Fibroblast of lung (primary cell): ENCODE measurements around the gene NKAIN2. TPM values are rescaled to one million over a fixed set of nuclear protein-coding genes. Genes with fewer than 3 reads are reported as not detected.
"Not testable (repeated sequence)": the region's sequence is repeated elsewhere in the genome, so short reads cannot be mapped to it uniquely, and the experiment has no call there.

Source experiments
- DNase-seq, 2 donors: peaks; one replicate each; pipeline versions ENCODE4 v3.0.0 to v3.0.0-alpha.2; 2010; ENCODE audit warnings: low read depth in 2 of 2
- H2AFZ ChIP-seq: 2 replicates; pipeline ENCODE4 v1.5.1; 2012; ENCODE audit warnings: low read length, control low read depth, inconsistent platforms
- H3K27ac ChIP-seq: 2 replicates; pipeline ENCODE4 v1.5.1; 2011; ENCODE audit warnings: low read length, control low read depth; ENCODE audit not compliant: insufficient read depth
- H3K27me3 ChIP-seq: 2 replicates; pipeline ENCODE4 v1.5.1; 2011; ENCODE audit warnings: mild to moderate bottlenecking, low read length; ENCODE audit not compliant: control insufficient read depth, insufficient read depth
- H3K36me3 ChIP-seq: 2 replicates; pipeline ENCODE4 v1.5.1; 2011; ENCODE audit warnings: low read length; ENCODE audit not compliant: control insufficient read depth, insufficient read depth
- H3K4me1 ChIP-seq: 2 replicates; pipeline ENCODE4 v1.5.1; 2011; ENCODE audit warnings: low read length; ENCODE audit not compliant: control insufficient read depth, insufficient read depth; ENCODE audit errors: extremely low read depth
- H3K4me2 ChIP-seq: 2 replicates; pipeline ENCODE4 v1.5.1; 2011; ENCODE audit warnings: low read length, control low read depth; ENCODE audit not compliant: insufficient read depth; ENCODE audit errors: extremely low read depth
- H3K4me3 ChIP-seq, 4 experiments: fragments of 200-600 bp in 1 of 4; sonication (generic) in 1 of 4; replicated peaks in 1 of 4; 2 replicates each; pipeline ENCODE4 v1.5.1; 2011 to 2016; ENCODE audit warnings: low read length in 4 of 4, low read depth in 3 of 4, mild to moderate bottlenecking in 3 of 4, control low read depth in 2 of 4, inconsistent platforms in 1 of 4, mixed read lengths in 1 of 4; ENCODE audit not compliant: insufficient read depth in 1 of 4; ENCODE audit errors: control extremely low read depth in 1 of 4
- H3K79me2 ChIP-seq: 2 replicates; pipeline ENCODE4 v1.5.1; 2012; ENCODE audit warnings: mild to moderate bottlenecking, low read length, inconsistent platforms; ENCODE audit not compliant: control insufficient read depth, insufficient read depth
- H3K9ac ChIP-seq: 2 replicates; pipeline ENCODE4 v1.5.1; 2011; ENCODE audit warnings: mild to moderate bottlenecking, low read length, control low read depth; ENCODE audit not compliant: insufficient read depth
- H3K9me3 ChIP-seq: 2 replicates; pipeline ENCODE4 v1.5.1; 2012; ENCODE audit warnings: low read depth, low read length; ENCODE audit not compliant: control insufficient read depth, insufficient read depth
- H4K20me1 ChIP-seq: 2 replicates; pipeline ENCODE4 v1.5.1; 2011; ENCODE audit warnings: low read length; ENCODE audit not compliant: control insufficient read depth, insufficient read depth; ENCODE audit errors: extremely low read depth
- CTCF ChIP-seq, 2 donors: IDR thresholded peaks in 1 of 2; conservative IDR thresholded peaks in 1 of 2; 1 replicate in 1 of 2; 2 replicates in 1 of 2; pipeline ENCODE4 v1.5.1; 2011 to 2012; ENCODE audit warnings: low read length in 2 of 2, control low read depth in 1 of 2, inconsistent platforms in 1 of 2, low read depth in 1 of 2, mild to moderate bottlenecking in 1 of 2
- EZH2 ChIP-seq: IDR thresholded peaks from 2 replicates; pipeline ENCODE4 v1.5.1; 2012; ENCODE audit warnings: low read length, control low read depth, mild to moderate bottlenecking; ENCODE audit errors: missing control alignments
- polyA plus RNA-seq, 2 donors: library from polyadenylated mRNA; depleted of rRNA in 1 of 2; stranded (reverse) in 1 of 2; unstranded in 1 of 2; fragments of >200 nt; gene quantifications; 2 replicates each; pipeline ENCODE4 v1.2.1, GENCODE V29; 2011 to 2012; ENCODE audit warnings: missing spikeins in 1 of 2
- total RNA-seq: library from RNA; depleted of rRNA; stranded (reverse); fragments of >200 nt; gene quantifications from 2 replicates; pipeline ENCODE4 v1.2.1, GENCODE V29; 2014

Gene NKAIN2
- total and polyA plus RNA-seq, 2 donors (not counting 1 experiment from before 2014, with no cell fraction given): not detected

GRCh38 chr6:124237911-124238310 lies 434.2 kb downstream of the NKAIN2 start:
- Histone ChIP-seq H3K9me3 (no peaks in the 10 kb centered on the region), H3K27ac (no peak overlapping the region), H2AFZ (no peak overlapping the region), H3K9ac (no peak overlapping the region), H3K79me2 (no peaks in the 10 kb centered on the region), H3K4me3 (no peak overlapping the region), H3K27me3 (no peaks in the 10 kb centered on the region), H4K20me1 (no peaks in the 10 kb centered on the region), H3K4me1 (no peaks in the 10 kb centered on the region), H3K36me3 (no peaks in the 10 kb centered on the region), H3K4me2 (no peak overlapping the region)
- TF ChIP-seq EZH2 (no peak), CTCF (conservative IDR thresholded peaks at IDR 0.05 in 1 of 2, IDR thresholded peaks at IDR 0.05 in 1 of 2; ENCODE audit: low read depth in 1 of 2, low read length in 2 of 2) (no peak)
- no peak for DNase-seq

GRCh38 chr6:124238408-124238807 lies 434.7 kb downstream of the NKAIN2 start:
- H3K36me3 ChIP-seq, H3K4me2 ChIP-seq, H3K79me2 ChIP-seq, DNase-seq, H2AFZ ChIP-seq, H3K27ac ChIP-seq, H3K27me3 ChIP-seq, H4K20me1 ChIP-seq, H3K4me1 ChIP-seq, H3K9ac ChIP-seq, H3K9me3 ChIP-seq, H3K4me3 ChIP-seq: not testable (repeated sequence)

GRCh38 chr6:124254941-124255685 lies 451.4 kb downstream of the NKAIN2 start:
- Histone ChIP-seq H3K4me3 (no peak overlapping the region), H4K20me1 (no peaks in the 10 kb centered on the region), H3K9me3 (no peaks in the 10 kb centered on the region), H3K27ac (no peak overlapping the region), H3K4me2 (no peak overlapping the region), H3K36me3 (no peaks in the 10 kb centered on the region), H3K4me1 (no peaks in the 10 kb centered on the region), H2AFZ (no peak overlapping the region), H3K27me3 (no peaks in the 10 kb centered on the region), H3K79me2 (no peaks in the 10 kb centered on the region), H3K9ac (no peak overlapping the region)
- DNase-seq: no peak
- TF ChIP-seq EZH2 (no peak), CTCF (conservative IDR thresholded peaks at IDR 0.05 in 1 of 2, IDR thresholded peaks at IDR 0.05 in 1 of 2; ENCODE audit: low read depth in 1 of 2, low read length in 2 of 2) (no peak)
